ENCODE measurements around the gene LMTK3.
"Not testable (repeated sequence)": the region's sequence is repeated elsewhere in the genome, so short reads cannot be mapped to it uniquely, and the experiment has no call there.

The LMTK3 gene

DNA sequence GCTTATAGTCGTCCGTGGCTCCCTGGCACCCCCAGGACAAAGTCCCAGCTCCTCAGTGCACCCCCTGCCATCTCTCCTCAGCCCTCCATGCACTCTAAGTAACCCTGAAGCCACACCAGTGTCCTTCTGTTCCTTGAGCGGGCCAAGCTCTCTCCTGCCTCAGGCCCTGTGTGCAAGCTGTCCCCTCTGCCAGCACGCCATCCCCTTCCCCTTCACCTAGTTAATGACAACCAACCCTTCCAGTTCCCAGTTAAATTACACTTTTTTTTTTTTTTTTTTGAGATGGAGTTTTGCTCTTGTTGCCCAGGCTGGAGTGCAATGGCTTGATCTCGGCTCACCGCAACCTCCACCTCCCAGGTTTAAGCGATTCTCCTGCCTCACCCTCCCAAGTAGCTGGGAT is 23.2 kb downstream of the LMTK3 start:
- not testable (repeated sequence) for DNase-seq (ENCODE audit: low spot score)

DNA sequence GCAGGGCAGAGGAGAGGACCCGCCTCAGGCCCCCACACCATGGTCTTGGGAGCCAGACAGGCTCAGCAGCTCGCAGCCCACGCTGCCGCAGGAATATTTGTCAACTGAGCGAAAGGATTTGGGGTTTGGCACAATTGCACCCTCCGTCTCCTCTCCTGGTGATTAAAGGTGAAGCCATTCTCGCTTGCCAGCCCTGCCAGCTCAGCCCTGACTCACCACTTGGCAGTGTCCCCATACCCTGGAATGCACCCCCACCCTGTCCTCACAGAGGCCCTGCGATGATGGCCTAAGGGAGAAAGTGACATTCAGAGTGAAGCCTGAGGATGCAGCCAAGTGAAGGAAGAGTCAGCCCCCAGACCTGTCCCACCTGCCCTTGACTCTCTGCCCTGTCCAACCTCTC is 23.7 kb downstream of the LMTK3 start:
- no peak for DNase-seq (ENCODE audit: low spot score)

- no peak for DNase-seq (ENCODE audit: low spot score)
Measured at GRCh38 chr19:48487544-48487943, 24.1 kb downstream of the LMTK3 start.

DNA sequence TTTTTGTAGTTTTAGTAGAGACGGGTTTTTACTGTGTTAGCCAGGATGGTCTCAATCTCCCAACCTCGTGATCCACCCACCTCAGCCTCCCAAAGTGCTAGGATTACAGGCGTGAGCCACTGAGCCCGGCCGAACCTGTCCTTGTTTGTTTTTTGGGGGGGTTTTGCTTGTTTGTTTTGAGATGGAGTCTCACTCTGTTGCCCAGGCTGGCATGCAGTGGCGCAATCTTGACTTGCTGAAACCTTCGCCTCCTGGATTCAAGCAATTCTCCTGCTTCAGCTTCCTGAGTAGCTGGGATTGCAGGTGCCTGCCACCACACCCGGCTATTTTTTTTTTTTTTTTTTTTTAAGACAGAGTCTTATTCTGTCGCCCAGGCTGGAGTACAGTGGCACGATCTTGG is 24.9 kb downstream of the LMTK3 start:
- not testable (repeated sequence) for DNase-seq (ENCODE audit: low spot score)

- DNase-seq (ENCODE audit: low spot score): no peak
Measured at GRCh38 chr19:48484931-48485612, 26.6 kb downstream of the LMTK3 start.

DNA sequence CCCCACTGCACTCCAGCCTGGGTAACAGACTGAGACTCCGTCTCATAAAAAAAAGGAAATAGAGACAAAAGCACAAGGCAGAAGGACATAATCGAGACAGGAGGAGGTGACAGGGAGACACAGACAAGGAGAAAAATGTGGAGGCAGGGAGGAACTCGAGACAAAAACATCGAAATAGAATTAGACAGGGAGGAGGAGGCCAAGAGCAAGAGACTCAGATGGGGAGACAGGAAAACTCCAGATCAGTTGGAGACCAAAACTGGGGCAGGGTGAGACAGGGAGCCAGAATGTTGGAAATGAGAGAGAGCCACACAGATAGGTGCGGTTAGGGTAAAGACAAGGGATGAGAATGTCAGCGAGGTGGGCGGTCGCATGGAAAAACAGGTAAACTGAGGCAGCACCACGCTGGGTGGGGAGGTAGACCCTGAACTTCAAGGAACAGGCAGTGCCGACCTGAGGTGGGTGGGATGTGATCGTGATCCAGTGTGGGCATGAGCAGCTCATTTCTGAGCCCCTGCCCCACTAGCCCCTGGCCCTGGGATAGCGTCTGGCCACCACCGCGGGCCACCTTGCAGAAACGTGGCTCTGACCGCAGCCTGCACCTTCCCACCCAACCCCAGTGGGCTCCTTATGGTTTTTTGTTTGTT is 27.3 kb downstream of the LMTK3 start:
- DNase-seq (ENCODE audit: low spot score): no peak

DNA sequence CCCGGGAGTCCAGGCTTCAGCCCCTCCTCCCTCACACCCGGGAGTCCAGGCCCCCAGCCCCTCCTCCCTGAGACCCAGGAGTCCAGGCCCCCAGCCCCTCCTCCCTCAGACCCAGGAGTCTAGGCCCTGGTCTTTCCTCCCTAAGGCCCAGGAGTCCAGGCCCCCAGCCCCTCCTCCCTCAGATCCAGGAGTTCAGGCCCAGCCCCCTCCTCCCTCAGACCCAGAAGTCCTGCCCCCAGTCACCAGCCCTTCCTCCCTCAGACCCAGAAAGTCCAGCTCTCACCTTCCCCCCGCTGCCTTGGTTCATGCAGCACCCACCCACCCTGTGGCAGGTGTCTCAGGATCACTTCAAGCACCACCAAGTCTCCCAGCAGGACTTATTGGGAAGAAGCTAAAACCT is 28.3 kb downstream of the LMTK3 start:
- DNase-seq (ENCODE audit: low spot score): no peak

DNA sequence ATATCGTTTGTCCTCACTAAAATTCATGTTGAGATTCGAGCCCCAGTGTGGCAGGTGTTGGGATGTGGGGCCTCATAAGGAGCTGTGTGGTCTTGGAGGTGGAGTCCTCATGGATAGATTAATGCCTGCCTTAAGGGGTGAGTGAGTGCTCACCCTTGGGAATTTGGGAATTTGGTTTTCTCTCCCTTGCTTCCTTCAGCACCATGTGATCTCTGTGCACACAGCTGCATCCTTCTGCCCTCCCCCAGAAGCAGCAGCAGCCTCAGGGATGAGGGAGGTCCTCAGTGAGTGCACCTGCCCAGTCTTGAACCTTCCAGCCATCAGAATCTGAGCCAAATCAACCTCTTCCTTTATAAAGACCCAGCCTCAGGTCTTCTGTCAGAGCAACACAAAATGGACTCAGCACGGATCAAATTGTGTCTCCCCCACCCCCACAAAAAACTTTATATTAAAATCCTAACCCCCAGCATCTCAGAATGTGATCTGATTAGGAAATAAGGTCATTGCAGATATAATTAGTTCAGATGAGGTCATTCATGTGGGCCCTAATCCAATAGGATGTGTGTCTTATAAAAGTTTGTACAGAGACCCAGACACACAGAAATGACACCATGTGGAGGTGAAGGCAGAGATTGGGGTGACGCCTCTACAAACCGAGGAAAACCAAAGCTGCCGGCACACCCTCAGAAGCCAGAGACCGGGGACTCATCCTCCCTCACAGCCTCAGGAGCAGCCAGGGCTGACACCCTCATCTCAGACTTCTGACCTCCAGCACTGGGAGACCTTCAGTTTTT is 29.6 kb downstream of the LMTK3 start:
- DNase-seq (ENCODE audit: low spot score): no peak

GRCh38 chr19:48480558-48481500 is 30.8 kb downstream of the LMTK3 start:
- no peak for DNase-seq (ENCODE audit: low spot score)

DNA sequence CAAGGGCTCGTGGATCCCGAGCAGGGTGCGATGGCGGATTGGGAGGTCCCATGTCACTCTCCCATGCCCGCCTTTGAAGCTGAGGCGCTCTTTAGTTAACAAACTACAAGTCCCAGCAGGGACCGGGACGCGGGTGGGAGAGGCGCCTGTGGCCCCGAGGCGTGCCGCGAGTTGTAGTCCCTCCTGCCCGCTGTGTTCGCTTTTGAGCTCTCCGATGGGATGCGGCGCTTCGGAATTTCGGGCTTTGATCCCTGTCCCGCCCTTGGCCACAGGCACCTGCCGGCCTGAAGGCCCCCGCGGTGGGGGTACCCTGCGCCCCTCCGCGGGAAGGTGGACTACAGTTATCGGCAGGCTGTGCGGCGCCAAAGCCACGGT is 31.5 kb downstream of the LMTK3 start:
- peak; percentile 50 for DNase-seq (ENCODE audit: low spot score)

- no peak for DNase-seq (ENCODE audit: low spot score)
Measured at GRCh38 chr19:48479686-48480085, 31.9 kb downstream of the LMTK3 start.

DNA sequence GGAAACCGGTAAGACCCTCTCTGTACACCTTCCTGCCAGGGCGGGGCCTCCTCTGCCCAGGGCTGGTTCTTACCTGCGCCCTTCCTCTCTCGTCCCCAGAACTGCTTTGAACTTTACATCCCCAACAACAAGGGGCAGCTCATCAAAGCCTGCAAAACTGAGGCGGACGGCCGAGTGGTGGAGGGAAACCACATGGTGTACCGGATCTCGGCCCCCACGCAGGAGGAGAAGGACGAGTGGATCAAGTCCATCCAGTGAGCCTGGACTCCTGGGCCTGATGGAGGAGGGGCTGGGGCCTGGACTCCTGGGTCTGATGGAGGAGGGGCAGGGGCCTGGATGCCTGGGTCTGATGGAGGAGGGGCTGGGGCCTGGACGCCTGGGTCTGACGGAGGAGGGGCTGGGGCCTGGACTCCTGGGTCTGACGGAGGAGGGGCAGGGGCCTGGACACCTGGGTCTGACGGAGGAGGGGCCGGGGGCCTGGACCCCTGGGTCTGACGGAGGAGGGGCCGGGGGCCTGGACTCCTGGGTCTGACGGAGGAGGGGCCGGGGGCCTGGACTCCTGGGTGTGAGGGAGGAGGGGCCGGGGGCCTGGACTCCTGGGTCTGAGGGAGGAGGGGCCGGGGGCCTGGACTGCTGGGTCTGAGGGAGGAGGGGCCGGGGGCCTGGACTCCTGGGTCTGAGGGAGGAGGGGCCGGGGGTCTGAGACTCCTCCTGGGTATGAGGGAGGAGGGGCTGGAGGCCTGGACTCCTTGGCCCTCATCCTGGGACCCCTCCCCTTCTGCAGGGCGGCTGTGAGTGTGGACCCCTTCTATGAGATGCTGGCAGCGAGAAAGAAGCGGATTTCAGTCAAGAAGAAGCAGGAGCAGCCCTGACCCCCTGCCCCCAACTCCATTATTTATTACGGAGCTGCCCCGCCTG is 33.0 kb downstream of the LMTK3 start:
- DNase-seq (ENCODE audit: low spot score): no peak

DNA sequence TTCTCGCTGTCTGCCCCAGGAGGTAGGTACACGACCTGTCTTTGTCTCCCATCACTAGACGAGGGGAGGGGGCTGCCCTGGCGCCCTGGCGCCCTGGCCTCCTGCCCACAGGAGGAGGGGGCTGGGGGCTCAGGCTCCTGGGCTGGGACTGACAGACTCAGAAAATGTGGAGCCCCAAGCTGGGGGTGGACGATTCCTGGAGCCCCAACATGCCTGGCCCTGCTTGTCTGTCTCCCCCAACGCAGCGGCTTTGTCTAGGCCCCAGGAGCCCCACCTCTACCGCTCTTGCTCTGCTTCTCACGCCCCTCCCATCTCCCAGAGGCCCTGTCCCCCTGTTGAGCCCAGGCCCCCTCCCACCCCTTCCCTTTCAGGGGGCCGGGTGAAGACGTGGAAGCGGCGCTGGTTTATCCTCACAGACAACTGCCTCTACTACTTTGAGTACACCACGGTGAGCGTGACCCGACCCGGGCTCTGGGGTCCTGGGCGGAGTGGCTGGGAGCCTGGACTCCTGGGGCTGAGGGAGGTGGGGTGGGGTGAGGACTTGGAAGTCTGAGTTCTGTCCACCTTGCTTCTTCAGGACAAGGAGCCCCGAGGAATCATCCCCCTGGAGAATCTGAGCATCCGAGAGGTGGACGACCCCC is 33.8 kb downstream of the LMTK3 start:
- DNase-seq (ENCODE audit: low spot score): no peak

DNA sequence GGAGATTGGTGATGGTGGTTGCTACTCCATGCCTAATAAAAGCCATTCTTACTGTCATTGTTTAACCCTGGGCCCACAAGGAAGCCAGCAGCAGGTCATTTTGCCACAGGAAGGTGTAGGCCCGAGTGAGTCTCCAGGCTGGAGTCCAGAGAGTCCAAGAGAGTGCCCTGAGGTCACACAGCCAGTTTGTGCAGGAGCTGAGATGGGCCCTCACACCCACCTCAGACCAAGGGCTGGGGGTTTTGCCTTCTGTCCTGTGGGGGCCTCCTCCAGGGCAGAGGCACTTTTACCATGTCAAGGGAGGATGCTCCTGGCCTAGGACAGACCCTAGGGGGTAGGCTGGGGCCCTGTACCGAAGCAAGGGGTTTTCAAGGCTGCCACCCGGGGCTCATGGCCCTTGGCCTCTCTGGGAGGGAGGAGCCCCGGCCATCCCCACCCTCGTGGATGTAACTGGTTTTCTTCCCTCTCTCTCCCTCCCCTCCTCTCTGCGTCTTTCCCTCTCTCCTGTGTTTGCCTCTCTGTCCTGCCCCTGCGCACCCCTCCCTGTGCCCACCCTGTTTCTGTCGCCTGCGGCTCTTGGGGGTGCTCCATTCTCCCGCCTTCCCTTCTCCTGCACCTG is 34.5 kb downstream of the LMTK3 start:
- DNase-seq (ENCODE audit: low spot score): no peak

DNA sequence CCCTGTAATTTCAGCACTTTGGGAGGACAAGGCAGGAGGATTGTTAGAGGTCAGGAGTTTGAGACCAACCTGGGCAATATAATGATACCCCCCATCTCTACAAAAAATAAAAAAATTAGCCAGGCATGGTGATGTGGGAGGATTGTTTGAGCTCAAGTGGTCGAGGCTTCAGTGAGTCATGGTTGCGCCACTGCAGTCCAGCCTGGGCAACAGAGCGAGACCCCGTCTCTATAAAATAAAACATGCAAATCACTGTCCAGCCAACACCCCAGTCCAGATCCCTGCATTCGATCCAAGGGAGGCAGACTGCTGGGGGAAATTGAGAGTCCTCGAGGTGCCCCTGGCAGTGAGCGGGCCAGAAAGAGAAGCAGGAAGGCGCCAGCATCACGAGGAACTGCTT is 35.5 kb downstream of the LMTK3 start:
- DNase-seq (ENCODE audit: low spot score): no peak

DNA sequence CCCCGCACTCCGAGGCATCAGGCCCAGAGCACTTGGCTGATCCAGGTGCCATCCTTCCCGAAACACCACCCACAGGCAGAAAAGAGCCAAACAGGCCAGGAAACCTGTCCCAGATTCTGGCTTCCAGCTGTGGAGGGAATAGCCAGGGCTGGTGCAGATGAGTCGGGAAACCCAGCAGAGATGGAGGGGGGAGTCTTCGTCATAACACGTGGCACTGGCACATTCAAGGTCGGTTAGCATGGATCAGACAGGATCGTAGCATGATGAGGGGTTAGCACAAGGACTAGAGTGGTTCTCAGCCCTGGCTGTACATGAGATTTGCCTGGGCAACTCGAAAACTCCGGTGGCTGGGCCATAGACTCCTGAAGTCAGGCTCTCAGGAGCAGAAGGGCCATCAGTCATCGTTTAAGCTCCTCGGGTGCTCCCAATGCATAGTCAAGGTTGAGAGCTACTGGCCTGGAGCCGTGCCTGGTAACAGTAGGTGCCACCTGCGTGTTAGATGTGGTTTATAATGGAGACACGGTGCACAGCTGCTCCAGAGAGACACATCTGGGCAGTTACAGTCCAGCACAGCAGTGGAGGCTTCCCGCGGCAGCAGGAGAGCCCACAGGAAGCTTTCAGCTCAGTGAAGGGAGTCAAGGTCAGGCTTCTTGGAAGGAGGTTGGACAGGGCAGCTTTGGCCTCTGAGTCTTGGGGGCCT is 36.1 kb downstream of the LMTK3 start:
- no peak for DNase-seq (ENCODE audit: low spot score)

DNA sequence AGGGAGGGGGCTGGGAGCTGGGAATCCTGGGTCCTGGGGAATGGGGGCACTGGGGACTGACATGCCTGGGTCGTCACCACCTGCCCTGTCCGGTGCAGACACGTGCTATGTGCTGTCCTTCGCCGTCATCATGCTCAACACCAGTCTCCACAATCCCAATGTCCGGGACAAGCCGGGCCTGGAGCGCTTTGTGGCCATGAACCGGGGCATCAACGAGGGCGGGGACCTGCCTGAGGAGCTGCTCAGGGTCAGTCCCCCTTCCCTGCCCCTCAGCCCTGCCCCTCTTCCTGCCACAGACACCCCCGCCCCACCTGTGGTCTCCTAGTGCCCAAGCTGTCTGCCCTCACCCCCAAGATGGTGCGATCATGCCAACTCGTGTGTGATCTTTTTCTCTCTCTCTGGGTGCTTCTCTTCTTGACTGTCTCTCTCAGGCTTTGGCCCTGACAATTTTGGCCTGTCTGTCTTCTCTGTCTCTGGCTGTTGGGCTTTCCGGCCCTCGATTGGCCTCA is 37.5 kb downstream of the LMTK3 start:
- DNase-seq (ENCODE audit: low spot score): no peak

DNA sequence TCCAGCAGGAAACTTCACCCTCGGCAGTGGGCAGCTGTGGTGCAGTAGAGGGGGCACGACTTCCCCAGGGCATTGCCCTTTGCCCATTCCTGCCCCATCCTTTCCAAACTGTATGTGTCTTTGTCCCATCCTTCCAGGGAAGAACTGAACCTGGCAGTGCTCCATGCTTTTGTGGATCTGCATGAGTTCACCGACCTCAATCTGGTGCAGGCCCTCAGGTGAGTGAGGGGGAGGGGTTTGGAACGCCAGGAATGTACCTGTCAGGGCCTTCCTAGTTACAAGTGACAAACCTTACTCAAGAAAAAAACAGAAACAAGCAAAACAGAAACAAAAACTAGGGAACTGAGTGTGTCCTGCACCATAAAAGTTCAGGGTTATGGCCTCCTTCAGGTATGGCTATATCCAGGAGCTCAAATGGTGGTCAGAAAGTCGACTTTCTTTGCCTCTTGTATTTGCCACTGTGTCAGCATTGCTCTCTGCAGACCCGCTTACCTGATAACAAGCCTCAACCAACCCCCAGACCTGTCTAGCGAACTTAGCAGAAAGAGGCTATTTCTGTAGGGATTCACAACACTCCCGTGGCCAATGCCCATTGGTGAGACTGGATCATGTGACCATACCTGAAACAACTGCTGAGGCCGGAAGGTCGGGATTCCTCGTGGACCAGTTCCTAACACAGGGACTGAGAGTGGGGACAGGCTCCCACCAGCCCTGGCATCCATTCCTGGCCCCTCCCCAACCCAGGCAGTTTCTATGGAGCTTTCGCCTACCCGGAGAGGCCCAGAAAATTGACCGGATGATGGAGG is 38.3 kb downstream of the LMTK3 start:
- no peak for DNase-seq (ENCODE audit: low spot score)
